ENCODE data around the gene CDR2. TPM values are rescaled to one million over a fixed set of nuclear protein-coding genes. Genes with fewer than 3 reads are reported as not detected.
A peak's percentile ranks its signal among the peaks of the same experiment; 100 is the strongest.

The CDR2 gene
- total and polyA plus RNA-seq, 7 donors, result 2.2 to 11.9 (median 4.5) TPM

DNA sequence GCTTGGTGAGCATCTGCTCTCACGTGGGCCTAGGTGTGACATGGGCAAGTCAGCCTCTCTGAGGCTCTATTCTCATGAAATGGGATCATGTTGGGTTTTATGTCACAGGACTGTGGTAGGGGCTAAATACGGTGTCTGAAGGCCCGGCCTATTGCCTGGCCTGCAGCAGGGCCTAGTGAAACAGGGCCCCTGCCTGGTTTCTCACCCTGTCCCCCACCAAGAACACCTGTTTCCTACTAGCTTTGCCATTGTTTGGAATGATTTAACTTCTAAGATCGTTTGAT, 48.1 kb downstream of the CDR2 start:
- ATAC-seq (no peak), DNase-seq (no peak)
- H3K4me3 ChIP-seq, result no peak overlapping the region
- no peak for TF ChIP-seq CTCF (IDR thresholded peaks at IDR 0.05)
- H3K27ac ChIP-seq, result peak overlapping the region; percentile 21
- peaks cover 5 to 93% of the 10 kb centered on the region in 2 donors for H3K36me3 ChIP-seq (ENCODE audit: insufficient read depth in 1 of 2, low read depth in 1 of 2)
- WGBS, 3 donors, result 38 to 67% (median 45%) methylated on average over 4 of the region's 4 CpGs
- H3K4me1 ChIP-seq, result no peaks in the 10 kb centered on the region
- H3K27me3 ChIP-seq (ENCODE audit: insufficient read depth in 3 of 3, low read length in 2 of 3), result no peaks in the 10 kb centered on the region
- intact Hi-C loops (cut with DNase I), result loop anchor here in 1 of 2 donors (10.0 kb wide), 1 partner anchor 98 kb away; no protein-coding TSS in a partner anchor
- H3K9me3 ChIP-seq, result no peaks in the 10 kb centered on the region

GRCh38 chr16:22325598-22326368, 48.6 kb downstream of the CDR2 start:
- WGBS, 3 donors, result 81 to 88% (median 82%) methylated on average over 46 of the region's 46 CpGs
- H3K4me3 ChIP-seq, result no peak overlapping the region
- ATAC-seq, result peak; percentile 10 to 54 (median 48)
- no peak for TF ChIP-seq CTCF (IDR thresholded peaks at IDR 0.05)
- H3K27me3 ChIP-seq (ENCODE audit: insufficient read depth in 3 of 3, low read length in 2 of 3), result no peaks in the 10 kb centered on the region
- H3K27ac ChIP-seq, result no peak overlapping the region
- intact Hi-C loops (cut with DNase I), result loop anchor here in 1 of 2 donors (10.0 kb wide), 1 partner anchor 99 kb away; no protein-coding TSS in a partner anchor
- H3K4me1 ChIP-seq, result no peaks in the 10 kb centered on the region
- H3K36me3 ChIP-seq (ENCODE audit: insufficient read depth in 1 of 2, low read depth in 1 of 2), result peaks cover 5 to 93% of the 10 kb centered on the region in 2 donors
- H3K9me3 ChIP-seq, result no peaks in the 10 kb centered on the region
- no peak for DNase-seq

DNA sequence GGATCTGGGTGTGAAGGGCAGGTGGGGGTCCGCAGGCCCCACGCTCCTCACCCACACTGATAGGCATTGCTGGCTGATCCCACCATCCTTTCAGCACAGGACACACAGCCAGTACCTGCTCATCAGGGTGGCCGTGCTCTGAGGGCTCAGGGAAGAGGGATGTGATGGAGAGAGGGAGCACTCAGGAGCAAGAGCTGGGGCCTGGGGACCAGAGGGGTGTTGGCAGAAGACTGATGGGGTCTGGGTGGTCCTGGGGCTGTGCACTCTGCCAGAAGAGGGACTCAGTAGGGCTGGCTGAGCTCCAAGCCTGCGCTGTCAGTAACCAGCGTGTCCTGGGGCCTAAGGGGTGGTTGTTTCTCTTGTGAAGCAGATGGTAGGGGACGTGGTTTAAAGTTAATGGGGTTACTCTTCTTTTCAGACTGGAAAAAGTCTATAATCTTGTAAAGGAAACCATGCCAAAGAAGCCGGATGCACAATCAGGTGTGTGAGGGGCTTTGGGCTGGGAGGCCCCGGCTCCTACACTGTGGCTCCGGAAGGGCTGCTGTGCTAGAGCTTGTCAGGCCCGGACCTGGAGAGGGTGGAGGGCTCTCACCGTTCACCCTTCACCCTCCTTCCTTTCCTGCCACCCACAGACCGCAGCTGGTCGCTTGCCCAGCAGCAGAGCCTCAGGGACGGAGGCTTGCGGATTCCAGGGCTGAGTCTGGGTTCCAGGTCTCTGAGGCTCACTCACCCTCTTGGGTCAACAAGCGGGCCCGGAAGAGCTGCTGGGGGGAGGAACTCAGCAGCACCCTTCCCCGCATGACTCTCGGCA, 49.4 kb downstream of the CDR2 start:
- no peak for TF ChIP-seq CTCF (IDR thresholded peaks at IDR 0.05)
- DNase-seq, result no peak
- Histone ChIP-seq H3K27ac (no peak overlapping the region), H3K27me3 (ENCODE audit: insufficient read depth in 3 of 3, low read length in 2 of 3) (no peaks in the 10 kb centered on the region), H3K4me1 (no peaks in the 10 kb centered on the region), H3K36me3 (ENCODE audit: insufficient read depth in 1 of 2, low read depth in 1 of 2) (peaks cover 5 to 94% of the 10 kb centered on the region in 2 donors), H3K9me3 (no peaks in the 10 kb centered on the region), H3K4me3 (no peak overlapping the region)
- intact Hi-C loops (cut with DNase I), result loop anchor here (5.0 to 10.0 kb wide), 3 partner anchors 92 to 1138 kb away; no protein-coding TSS in a partner anchor
- no peak for ATAC-seq
- 86 to 92% (median 88%) methylated on average over 19 of the region's 19 CpGs for WGBS, 3 donors

DNA sequence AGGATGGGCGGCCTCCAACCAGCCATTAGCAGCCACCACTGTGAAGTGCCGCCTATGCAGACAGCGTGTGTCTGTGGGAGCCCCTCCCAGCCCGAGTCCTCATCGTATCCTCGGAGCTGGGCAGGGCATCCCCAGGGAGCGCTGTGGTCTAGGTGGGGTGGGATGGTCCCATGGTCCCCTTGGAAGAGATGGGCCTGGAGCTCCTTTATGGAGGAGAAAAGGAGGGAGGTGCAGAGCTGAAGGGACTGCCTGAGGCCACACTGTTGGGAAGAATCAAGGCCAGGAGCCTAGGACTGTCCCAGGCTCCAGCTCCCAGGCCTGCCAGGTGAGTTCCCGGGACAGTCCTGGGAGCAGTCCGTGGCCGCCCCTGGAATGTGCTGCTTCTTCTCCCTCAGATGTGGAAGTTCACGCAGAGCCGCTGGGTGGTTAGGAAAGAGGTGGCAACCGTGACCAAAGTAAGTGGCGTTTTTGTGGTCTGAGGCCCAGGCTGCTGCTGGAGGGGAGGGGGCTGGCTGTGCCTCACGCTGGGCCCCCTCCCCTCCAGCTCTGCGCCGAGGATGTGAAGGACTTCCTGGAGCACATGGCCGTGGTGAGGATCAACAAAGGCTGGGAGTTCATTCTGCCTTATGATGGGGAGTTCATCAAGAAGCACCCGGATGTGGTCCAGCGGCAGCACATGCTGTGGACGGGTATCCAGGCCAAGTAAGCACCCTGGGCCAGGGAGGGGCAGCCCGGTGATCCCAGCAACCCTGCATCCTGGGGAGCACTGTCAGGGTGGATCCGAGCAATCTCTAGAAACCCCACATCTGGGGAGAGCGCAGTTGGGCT, 50.2 kb downstream of the CDR2 start:
- DNase-seq, result no peak
- no peak for TF ChIP-seq CTCF (IDR thresholded peaks at IDR 0.05)
- Histone ChIP-seq H3K27ac (no peak overlapping the region), H3K27me3 (ENCODE audit: insufficient read depth in 3 of 3, low read length in 2 of 3) (no peaks in the 10 kb centered on the region), H3K9me3 (no peaks in the 10 kb centered on the region), H3K36me3 (ENCODE audit: insufficient read depth in 1 of 2, low read depth in 1 of 2) (peaks cover 5 to 94% of the 10 kb centered on the region in 2 donors), H3K4me1 (no peaks in the 10 kb centered on the region), H3K4me3 (no peak overlapping the region)
- no peak for ATAC-seq
- intact Hi-C loops (cut with DNase I), result loop anchor here (5.0 to 10.0 kb wide), 3 partner anchors 93 to 1137 kb away; no protein-coding TSS in a partner anchor
- 87 to 90% (median 89%) methylated on average over 24 of the region's 24 CpGs for WGBS, 3 donors
